Measurements from ENCODE around the gene DMPK.

DNA sequence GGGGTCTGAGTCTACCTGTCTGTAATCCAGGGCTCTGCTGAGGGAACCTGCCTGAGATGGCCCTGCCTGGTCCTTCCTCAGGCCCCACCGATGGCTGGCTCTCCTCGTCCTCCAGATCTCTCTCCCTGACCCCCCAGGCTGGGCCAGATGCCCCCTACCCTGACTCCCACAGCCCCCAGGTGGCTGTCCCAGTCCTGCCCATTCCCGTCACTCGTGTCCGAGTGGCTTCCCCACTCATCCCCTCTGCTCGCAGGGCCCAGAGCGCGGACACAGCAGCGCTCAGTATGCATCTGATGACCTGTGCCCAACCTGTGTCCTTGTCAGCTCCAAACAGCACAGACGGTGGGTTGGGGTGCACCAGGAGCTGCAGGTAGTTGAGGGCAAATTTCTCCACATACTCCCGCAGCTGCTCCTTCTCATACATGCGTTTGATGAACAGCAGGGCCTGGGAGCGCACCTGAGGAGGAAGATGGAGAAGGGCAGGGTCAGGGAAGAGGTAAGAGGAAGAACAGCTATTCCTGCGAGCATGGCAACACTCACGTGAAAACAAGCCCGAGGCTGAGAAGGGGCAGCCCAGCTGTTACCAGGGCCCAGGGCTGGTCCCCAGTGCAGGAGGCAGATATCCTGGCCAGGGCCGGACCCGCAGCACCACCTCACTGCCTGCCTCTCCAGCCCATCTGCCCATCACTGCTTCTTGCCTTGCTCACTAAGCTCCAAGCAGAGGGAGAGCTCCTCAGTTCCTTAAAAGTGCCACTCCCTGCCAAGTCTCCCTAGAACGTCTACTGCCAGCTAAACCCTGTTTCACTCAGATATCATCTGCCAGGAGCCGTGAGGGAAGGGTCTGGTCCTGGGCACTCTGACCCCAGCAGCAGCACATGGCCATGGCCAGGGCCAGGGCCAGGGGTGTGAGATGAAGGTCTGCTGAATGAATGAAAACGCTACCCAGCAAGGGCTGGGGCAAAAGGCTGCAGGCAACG is 43.9 kb upstream of the DMPK start:
- TF ChIP-seq, protein P1, sequence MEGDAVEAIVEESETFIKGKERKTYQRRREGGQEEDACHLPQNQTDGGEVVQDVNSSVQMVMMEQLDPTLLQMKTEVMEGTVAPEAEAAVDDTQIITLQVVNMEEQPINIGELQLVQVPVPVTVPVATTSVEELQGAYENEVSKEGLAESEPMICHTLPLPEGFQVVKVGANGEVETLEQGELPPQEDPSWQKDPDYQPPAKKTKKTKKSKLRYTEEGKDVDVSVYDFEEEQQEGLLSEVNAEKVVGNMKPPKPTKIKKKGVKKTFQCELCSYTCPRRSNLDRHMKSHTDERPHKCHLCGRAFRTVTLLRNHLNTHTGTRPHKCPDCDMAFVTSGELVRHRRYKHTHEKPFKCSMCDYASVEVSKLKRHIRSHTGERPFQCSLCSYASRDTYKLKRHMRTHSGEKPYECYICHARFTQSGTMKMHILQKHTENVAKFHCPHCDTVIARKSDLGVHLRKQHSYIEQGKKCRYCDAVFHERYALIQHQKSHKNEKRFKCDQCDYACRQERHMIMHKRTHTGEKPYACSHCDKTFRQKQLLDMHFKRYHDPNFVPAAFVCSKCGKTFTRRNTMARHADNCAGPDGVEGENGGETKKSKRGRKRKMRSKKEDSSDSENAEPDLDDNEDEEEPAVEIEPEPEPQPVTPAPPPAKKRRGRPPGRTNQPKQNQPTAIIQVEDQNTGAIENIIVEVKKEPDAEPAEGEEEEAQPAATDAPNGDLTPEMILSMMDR (conservative IDR thresholded peaks at IDR 0.05 in 1 of 2, IDR thresholded peaks at IDR 0.05 in 1 of 2; ENCODE audit: low read depth in 1 of 2, low read length in 2 of 2): no peak
- TF ChIP-seq EZH2 (IDR thresholded peaks at IDR 0.05; ENCODE audit: low read length, missing control alignments): no peak

All from fibroblast of lung (primary cell).